Measurements from ENCODE around the gene TIMM50.

Gene TIMM50

GRCh38 chr19:39479916-39480315, 722 bp upstream of the TIMM50 start:
- no peak for TF ChIP-seq ZNF274 (IDR thresholded peaks at IDR 0.05; ENCODE audit: low read depth, low read length)
- peak overlapping the region; percentile 96; the same call in 1 of the 2 replicates for H3K4me3 ChIP-seq (ENCODE audit: low read length)

- peak overlapping the region; percentile 96 for H3K4me3 ChIP-seq (ENCODE audit: low read length)
- no peak for TF ChIP-seq ZNF274 (IDR thresholded peaks at IDR 0.05; ENCODE audit: low read depth, low read length)
Observed at GRCh38 chr19:39481229-39481545, 549 bp downstream of the TIMM50 start.

- peak overlapping the region; percentile 96 for H3K4me3 ChIP-seq (ENCODE audit: low read length)
- TF ChIP-seq ZNF274 (IDR thresholded peaks at IDR 0.05; ENCODE audit: low read depth, low read length) = no peak
Observed at GRCh38 chr19:39481676-39482075, 1.0 kb downstream of the TIMM50 start.

GRCh38 chr19:39483141-39483540, 2.5 kb downstream of the TIMM50 start:
- TF ChIP-seq ZNF274 (IDR thresholded peaks at IDR 0.05; ENCODE audit: low read depth, low read length) = no peak
- H3K4me3 ChIP-seq (ENCODE audit: low read length) = no peak overlapping the region

- TF ChIP-seq ZNF274 (IDR thresholded peaks at IDR 0.05; ENCODE audit: low read depth, low read length) = no peak
- H3K4me3 ChIP-seq (ENCODE audit: low read length) = no peak overlapping the region
Observed at GRCh38 chr19:39489756-39490155, 9.1 kb downstream of the TIMM50 start.

- no peak overlapping the region for H3K4me3 ChIP-seq (ENCODE audit: low read length)
- no peak for TF ChIP-seq ZNF274 (IDR thresholded peaks at IDR 0.05; ENCODE audit: low read depth, low read length)
Observed at GRCh38 chr19:39492225-39492624, 11.6 kb downstream of the TIMM50 start.

- TF ChIP-seq ZNF274 (IDR thresholded peaks at IDR 0.05; ENCODE audit: low read depth, low read length) = no peak
- H3K4me3 ChIP-seq (ENCODE audit: low read length) = no peak overlapping the region
Observed at GRCh38 chr19:39492788-39493187, 12.2 kb downstream of the TIMM50 start.

- TF ChIP-seq ZNF274 (IDR thresholded peaks at IDR 0.05; ENCODE audit: low read depth, low read length) = no peak
- H3K4me3 ChIP-seq (ENCODE audit: low read length) = no peak overlapping the region
Observed at GRCh38 chr19:39494661-39495060, 14.0 kb downstream of the TIMM50 start.

GRCh38 chr19:39496063-39496462, 15.4 kb downstream of the TIMM50 start:
- no peak for TF ChIP-seq ZNF274 (IDR thresholded peaks at IDR 0.05; ENCODE audit: low read depth, low read length)

GRCh38 chr19:39497701-39497995, 17.0 kb downstream of the TIMM50 start:
- no peak for TF ChIP-seq ZNF274 (IDR thresholded peaks at IDR 0.05; ENCODE audit: low read depth, low read length)
- no peak overlapping the region for H3K4me3 ChIP-seq (ENCODE audit: low read length)

More at GRCh38 chr19:39496063-39496462, 15.4 kb downstream of the TIMM50 start:
- no peak overlapping the region for H3K4me3 ChIP-seq (ENCODE audit: low read length)

- H3K4me3 ChIP-seq (ENCODE audit: low read length) = peak overlapping the region; percentile 43
- no peak for TF ChIP-seq ZNF274 (IDR thresholded peaks at IDR 0.05; ENCODE audit: low read depth, low read length)
Observed at GRCh38 chr19:39497996-39498797, 17.6 kb downstream of the TIMM50 start.

- TF ChIP-seq ZNF274 (IDR thresholded peaks at IDR 0.05; ENCODE audit: low read depth, low read length) = no peak
- peak within 1 kb of the TSS; percentile 43 for H3K4me3 ChIP-seq (ENCODE audit: low read length)
Observed at GRCh38 chr19:39498798-39499642, 18.4 kb downstream of the TIMM50 start, which contains the start of gene DLL3. TSS of gene DLL3 (plus strand) at chr19:39498947. CDS start at chr19:39498975, 28 bp downstream.

GRCh38 chr19:39499932-39500331, 19.3 kb downstream of the TIMM50 start:
- no peak overlapping the region for H3K4me3 ChIP-seq (ENCODE audit: low read length)

GRCh38 chr19:39500543-39500942, 19.9 kb downstream of the TIMM50 start:
- TF ChIP-seq ZNF274 (IDR thresholded peaks at IDR 0.05; ENCODE audit: low read depth, low read length) = no peak
- no peak overlapping the region for H3K4me3 ChIP-seq (ENCODE audit: low read length)

More at GRCh38 chr19:39499932-39500331, 19.3 kb downstream of the TIMM50 start:
- TF ChIP-seq ZNF274 (IDR thresholded peaks at IDR 0.05; ENCODE audit: low read depth, low read length) = no peak

GRCh38 chr19:39501340-39501739, 20.7 kb downstream of the TIMM50 start:
- no peak for TF ChIP-seq ZNF274 (IDR thresholded peaks at IDR 0.05; ENCODE audit: low read depth, low read length)
- no peak overlapping the region for H3K4me3 ChIP-seq (ENCODE audit: low read length)

Data from GM08714 (cell line).